ENCODE measurements around the gene DSTN.

DNA sequence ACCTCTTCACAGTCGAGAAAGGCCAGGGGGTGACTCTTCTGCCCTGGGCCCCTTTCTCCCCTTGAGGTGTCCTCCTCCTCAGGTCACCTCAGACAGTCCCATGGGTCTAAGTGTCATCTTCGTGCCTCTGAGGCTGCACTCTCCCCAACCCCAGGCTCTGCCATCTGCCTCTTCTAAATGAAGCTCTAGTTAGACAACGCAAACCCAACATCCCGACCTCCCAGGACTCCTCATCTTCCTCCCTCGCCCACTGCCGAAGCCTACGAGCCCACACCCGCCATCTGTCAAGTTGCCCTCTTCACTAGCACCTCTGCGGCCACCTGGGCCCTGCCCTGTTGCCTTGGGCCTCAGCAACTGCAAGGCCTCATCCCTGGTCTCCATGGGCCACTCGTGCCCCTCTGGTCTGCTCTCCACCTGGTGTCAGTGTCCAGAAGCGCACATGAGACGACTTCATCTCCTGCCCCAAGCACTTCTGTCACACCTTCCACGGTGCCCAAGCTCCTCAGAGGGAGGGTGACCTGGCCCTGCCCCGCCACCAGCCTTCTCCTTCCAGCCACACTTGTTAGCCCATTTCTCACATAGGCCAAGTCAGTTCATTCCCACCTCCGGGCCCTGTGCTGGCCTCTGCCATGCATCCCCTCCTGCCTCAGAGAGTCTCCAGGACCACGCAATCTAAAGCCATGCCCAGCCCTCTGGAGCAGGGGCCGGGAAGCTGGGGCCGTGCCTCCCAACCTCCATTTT, 58.4 kb downstream of the DSTN start:
- TF ChIP-seq, protein P1, sequence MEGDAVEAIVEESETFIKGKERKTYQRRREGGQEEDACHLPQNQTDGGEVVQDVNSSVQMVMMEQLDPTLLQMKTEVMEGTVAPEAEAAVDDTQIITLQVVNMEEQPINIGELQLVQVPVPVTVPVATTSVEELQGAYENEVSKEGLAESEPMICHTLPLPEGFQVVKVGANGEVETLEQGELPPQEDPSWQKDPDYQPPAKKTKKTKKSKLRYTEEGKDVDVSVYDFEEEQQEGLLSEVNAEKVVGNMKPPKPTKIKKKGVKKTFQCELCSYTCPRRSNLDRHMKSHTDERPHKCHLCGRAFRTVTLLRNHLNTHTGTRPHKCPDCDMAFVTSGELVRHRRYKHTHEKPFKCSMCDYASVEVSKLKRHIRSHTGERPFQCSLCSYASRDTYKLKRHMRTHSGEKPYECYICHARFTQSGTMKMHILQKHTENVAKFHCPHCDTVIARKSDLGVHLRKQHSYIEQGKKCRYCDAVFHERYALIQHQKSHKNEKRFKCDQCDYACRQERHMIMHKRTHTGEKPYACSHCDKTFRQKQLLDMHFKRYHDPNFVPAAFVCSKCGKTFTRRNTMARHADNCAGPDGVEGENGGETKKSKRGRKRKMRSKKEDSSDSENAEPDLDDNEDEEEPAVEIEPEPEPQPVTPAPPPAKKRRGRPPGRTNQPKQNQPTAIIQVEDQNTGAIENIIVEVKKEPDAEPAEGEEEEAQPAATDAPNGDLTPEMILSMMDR (IDR thresholded peaks at IDR 0.05), result no peak
- TF ChIP-seq, protein P2, sequence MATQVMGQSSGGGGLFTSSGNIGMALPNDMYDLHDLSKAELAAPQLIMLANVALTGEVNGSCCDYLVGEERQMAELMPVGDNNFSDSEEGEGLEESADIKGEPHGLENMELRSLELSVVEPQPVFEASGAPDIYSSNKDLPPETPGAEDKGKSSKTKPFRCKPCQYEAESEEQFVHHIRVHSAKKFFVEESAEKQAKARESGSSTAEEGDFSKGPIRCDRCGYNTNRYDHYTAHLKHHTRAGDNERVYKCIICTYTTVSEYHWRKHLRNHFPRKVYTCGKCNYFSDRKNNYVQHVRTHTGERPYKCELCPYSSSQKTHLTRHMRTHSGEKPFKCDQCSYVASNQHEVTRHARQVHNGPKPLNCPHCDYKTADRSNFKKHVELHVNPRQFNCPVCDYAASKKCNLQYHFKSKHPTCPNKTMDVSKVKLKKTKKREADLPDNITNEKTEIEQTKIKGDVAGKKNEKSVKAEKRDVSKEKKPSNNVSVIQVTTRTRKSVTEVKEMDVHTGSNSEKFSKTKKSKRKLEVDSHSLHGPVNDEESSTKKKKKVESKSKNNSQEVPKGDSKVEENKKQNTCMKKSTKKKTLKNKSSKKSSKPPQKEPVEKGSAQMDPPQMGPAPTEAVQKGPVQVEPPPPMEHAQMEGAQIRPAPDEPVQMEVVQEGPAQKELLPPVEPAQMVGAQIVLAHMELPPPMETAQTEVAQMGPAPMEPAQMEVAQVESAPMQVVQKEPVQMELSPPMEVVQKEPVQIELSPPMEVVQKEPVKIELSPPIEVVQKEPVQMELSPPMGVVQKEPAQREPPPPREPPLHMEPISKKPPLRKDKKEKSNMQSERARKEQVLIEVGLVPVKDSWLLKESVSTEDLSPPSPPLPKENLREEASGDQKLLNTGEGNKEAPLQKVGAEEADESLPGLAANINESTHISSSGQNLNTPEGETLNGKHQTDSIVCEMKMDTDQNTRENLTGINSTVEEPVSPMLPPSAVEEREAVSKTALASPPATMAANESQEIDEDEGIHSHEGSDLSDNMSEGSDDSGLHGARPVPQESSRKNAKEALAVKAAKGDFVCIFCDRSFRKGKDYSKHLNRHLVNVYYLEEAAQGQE (IDR thresholded peaks at IDR 0.05; ENCODE audit: insufficient read depth in 1 of 2, low read depth in 2 of 2, low read length in 1 of 2), result no peak
- TF ChIP-seq TCF7L2 (IDR thresholded peaks at IDR 0.05; ENCODE audit: low read depth, low read length) (no peak), SIN3A (IDR thresholded peaks at IDR 0.05; ENCODE audit: borderline replicate concordance, insufficient read depth, low read depth, low read length) (no peak), POLR2AphosphoS5 (IDR thresholded peaks at IDR 0.05; ENCODE audit: low read depth, low read length) (no peak)

All from Panc1 (cell line).